ENCODE data around the gene WDR7.

Gene WDR7

GRCh38 chr18:56723706-56724105, 72.5 kb downstream of the WDR7 start:
- TF ChIP-seq, protein P1, sequence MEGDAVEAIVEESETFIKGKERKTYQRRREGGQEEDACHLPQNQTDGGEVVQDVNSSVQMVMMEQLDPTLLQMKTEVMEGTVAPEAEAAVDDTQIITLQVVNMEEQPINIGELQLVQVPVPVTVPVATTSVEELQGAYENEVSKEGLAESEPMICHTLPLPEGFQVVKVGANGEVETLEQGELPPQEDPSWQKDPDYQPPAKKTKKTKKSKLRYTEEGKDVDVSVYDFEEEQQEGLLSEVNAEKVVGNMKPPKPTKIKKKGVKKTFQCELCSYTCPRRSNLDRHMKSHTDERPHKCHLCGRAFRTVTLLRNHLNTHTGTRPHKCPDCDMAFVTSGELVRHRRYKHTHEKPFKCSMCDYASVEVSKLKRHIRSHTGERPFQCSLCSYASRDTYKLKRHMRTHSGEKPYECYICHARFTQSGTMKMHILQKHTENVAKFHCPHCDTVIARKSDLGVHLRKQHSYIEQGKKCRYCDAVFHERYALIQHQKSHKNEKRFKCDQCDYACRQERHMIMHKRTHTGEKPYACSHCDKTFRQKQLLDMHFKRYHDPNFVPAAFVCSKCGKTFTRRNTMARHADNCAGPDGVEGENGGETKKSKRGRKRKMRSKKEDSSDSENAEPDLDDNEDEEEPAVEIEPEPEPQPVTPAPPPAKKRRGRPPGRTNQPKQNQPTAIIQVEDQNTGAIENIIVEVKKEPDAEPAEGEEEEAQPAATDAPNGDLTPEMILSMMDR (IDR thresholded peaks at IDR 0.05; ENCODE audit: low read depth, low read length), result no peak

GRCh38 chr18:56726906-56727305, 75.7 kb downstream of the WDR7 start:
- TF ChIP-seq, protein P1 (IDR thresholded peaks at IDR 0.05; ENCODE audit: low read depth, low read length), result no peak
- H3K4me3 ChIP-seq (ENCODE audit: low read depth, low read length), result no peak overlapping the region
- no peak for DNase-seq (ENCODE audit: low read depth, low spot score)
- in situ Hi-C loops (cut with HindIII; ENCODE audit: low sequenced_read_pairs), result no loop called here

More at GRCh38 chr18:56723706-56724105, 72.5 kb downstream of the WDR7 start:
- no peak for DNase-seq (ENCODE audit: low read depth, low spot score)
- H3K4me3 ChIP-seq (ENCODE audit: low read depth, low read length), result no peak overlapping the region
- in situ Hi-C loops (cut with HindIII; ENCODE audit: low sequenced_read_pairs), result no loop called here

DNA sequence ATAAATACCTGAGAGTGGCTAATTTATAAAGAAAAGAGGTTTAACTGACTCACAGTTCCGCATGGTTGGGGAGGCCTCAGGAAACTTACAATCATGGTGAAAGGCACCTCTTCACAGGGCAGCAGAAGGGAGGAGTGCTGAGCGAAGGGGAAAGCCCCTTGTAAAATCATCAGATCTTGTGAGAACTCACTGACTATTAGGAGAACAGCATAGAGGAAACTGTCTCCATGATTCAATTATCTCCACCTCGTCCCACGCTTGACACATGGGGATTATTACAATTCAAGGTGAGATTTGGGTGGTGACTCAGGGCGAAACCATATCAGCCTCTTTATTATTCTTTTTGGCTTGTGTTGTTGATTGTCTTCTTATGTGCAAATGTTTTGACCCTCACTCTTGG, 76.2 kb downstream of the WDR7 start:
- DNase-seq (ENCODE audit: low read depth, low spot score), result no peak
- TF ChIP-seq, protein P1 (IDR thresholded peaks at IDR 0.05; ENCODE audit: low read depth, low read length), result no peak
- in situ Hi-C loops (cut with HindIII; ENCODE audit: low sequenced_read_pairs), result no loop called here
- no peak overlapping the region for H3K4me3 ChIP-seq (ENCODE audit: low read depth, low read length)

GRCh38 chr18:56728741-56729140, 77.6 kb downstream of the WDR7 start:
- TF ChIP-seq, protein P1 (IDR thresholded peaks at IDR 0.05; ENCODE audit: low read depth, low read length), result no peak
- DNase-seq (ENCODE audit: low read depth, low spot score), result no peak
- H3K4me3 ChIP-seq (ENCODE audit: low read depth, low read length), result no peak overlapping the region
- in situ Hi-C loops (cut with HindIII; ENCODE audit: low sequenced_read_pairs), result no loop called here

DNA sequence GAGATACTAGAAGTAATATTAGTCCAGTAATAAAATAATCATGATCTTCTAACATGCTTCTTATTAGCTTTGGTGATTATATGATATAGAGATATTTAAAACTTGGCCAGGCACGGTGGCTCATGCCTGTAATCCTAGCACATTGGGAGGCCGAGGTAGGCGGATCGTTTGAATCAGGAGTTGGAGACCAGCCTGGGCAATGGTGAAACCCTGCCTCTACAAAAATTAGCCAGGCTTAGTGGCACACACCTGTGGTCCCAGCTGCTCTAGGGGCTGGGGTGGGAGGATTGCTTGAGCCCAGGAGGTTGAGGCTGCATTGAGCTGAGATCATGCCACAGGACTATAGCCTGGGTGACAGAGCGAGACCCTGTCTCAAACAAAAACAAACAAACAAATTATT, 87.0 kb downstream of the WDR7 start:
- no peak for DNase-seq (ENCODE audit: low read depth, low spot score)
- H3K4me3 ChIP-seq (ENCODE audit: low read depth, low read length), result no peak overlapping the region
- in situ Hi-C loops (cut with HindIII; ENCODE audit: low sequenced_read_pairs), result no loop called here
- TF ChIP-seq, protein P1 (IDR thresholded peaks at IDR 0.05; ENCODE audit: low read depth, low read length), result no peak

- in situ Hi-C loops (cut with HindIII; ENCODE audit: low sequenced_read_pairs), result no loop called here
- no peak for DNase-seq (ENCODE audit: low read depth, low spot score)
- TF ChIP-seq, protein P1 (IDR thresholded peaks at IDR 0.05; ENCODE audit: low read depth, low read length), result no peak
- no peak overlapping the region for H3K4me3 ChIP-seq (ENCODE audit: low read depth, low read length)
These were observed 88.6 kb downstream of the WDR7 start for GRCh38 chr18:56739731-56740130.

GRCh38 chr18:56740645-56741044, 89.5 kb downstream of the WDR7 start:
- DNase-seq (ENCODE audit: low read depth, low spot score), result no peak
- in situ Hi-C loops (cut with HindIII; ENCODE audit: low sequenced_read_pairs), result no loop called here
- TF ChIP-seq, protein P1 (IDR thresholded peaks at IDR 0.05; ENCODE audit: low read depth, low read length), result no peak
- no peak overlapping the region for H3K4me3 ChIP-seq (ENCODE audit: low read depth, low read length)

All from astrocyte of the spinal cord (primary cell).